Suprapubic skin (tissue), 4 donors: Measurements from ENCODE around the gene POU6F1. TPM values are rescaled to one million over a fixed set of nuclear protein-coding genes. Genes with fewer than 3 reads are reported as not detected.

ENCODE experiments used
- DNase-seq, 2 donors: peaks; one replicate each; pipeline ENCODE4 v3.0.0-alpha.2; 2019; ENCODE audit warnings: low spot score in 2 of 2
- H3K27ac ChIP-seq: fragments of 200-600 bp; sonication (generic); one replicate; pipeline ENCODE4 v1.5.1; 2019
- H3K27me3 ChIP-seq: fragments of 200-600 bp; sonication (generic); one replicate; pipeline ENCODE4 v1.5.1; 2019
- H3K36me3 ChIP-seq: fragments of 200-600 bp; sonication (generic); one replicate; pipeline ENCODE4 v1.5.1; 2019
- H3K4me1 ChIP-seq: fragments of 200-600 bp; sonication (generic); one replicate; pipeline ENCODE4 v1.5.1; 2019
- H3K4me3 ChIP-seq: fragments of 200-600 bp; sonication (generic); one replicate; pipeline ENCODE4 v1.5.1; 2019; ENCODE audit warnings: mild to moderate bottlenecking
- H3K9me3 ChIP-seq: fragments of 200-600 bp; sonication (generic); one replicate; pipeline ENCODE4 v1.5.1; 2019
- EP300 ChIP-seq: sonication (generic); formaldehyde crosslinking; IDR thresholded peaks from one replicate; pipeline ENCODE4 v1.6.1; 2017; ENCODE audit warnings: antibody characterized with exemption
- POLR2A ChIP-seq, 2 donors: fragments of 450-650 bp; IDR thresholded peaks; one replicate each; pipeline ENCODE4 v1.6.1; 2017; ENCODE audit warnings: antibody characterized with exemption in 2 of 2, mild to moderate bottlenecking in 2 of 2, moderate library complexity in 2 of 2
- POLR2AphosphoS5 ChIP-seq, 3 donors: sonication (generic); formaldehyde crosslinking; IDR thresholded peaks; one replicate each; pipeline ENCODE4 v1.6.1; 2017; ENCODE audit warnings: antibody characterized with exemption in 3 of 3
- WGBS: methylation state at CpG from one replicate; pipeline ENCODE4 v1.1.5; 2018; 5-methylcytosine and 5-hydroxymethylcytosine counted together
- total RNA-seq, 4 donors: library from RNA; depleted of rRNA; stranded (reverse); fragments of >200 nt; gene quantifications; one replicate each; pipeline ENCODE4 v1.1.0, GENCODE V29; 2016
- TF ChIP-seq, protein P1 (sequence below), 2 donors: fragments of 200-600 bp in 1 of 2; fragments of 450-650 bp in 1 of 2; sonication (generic) in 1 of 2; IDR thresholded peaks; one replicate each; pipeline ENCODE4 v1.5.1; 2016 to 2019; ENCODE audit warnings: antibody characterized with exemption in 2 of 2, mild to moderate bottlenecking in 1 of 2, moderate library complexity in 1 of 2

Gene POU6F1
- total RNA-seq, 4 donors from 2014 or later = 9.4 to 36.5 (median 13.6) TPM

DNA sequence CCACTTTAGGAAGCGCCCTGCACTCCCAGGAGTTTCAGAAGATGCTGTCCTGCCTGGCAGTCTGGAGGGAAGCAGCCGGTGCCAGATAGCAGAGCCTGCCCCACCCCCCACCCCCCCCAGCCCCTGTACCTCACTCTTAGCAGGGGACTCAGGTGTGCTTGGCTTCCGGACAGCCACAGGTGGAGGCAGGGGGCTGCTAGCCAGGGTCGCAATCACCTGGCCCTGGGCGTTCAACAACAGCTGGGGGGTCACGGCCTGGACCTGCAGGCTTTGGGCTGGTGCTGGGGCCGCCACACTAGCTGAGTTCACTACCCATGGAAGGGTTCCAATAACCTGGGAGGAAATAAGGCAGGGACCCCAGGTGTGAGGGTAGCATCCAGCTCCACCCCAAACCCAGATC lies 22.0 kb downstream of the POU6F1 start:
- TF ChIP-seq, protein P1, sequence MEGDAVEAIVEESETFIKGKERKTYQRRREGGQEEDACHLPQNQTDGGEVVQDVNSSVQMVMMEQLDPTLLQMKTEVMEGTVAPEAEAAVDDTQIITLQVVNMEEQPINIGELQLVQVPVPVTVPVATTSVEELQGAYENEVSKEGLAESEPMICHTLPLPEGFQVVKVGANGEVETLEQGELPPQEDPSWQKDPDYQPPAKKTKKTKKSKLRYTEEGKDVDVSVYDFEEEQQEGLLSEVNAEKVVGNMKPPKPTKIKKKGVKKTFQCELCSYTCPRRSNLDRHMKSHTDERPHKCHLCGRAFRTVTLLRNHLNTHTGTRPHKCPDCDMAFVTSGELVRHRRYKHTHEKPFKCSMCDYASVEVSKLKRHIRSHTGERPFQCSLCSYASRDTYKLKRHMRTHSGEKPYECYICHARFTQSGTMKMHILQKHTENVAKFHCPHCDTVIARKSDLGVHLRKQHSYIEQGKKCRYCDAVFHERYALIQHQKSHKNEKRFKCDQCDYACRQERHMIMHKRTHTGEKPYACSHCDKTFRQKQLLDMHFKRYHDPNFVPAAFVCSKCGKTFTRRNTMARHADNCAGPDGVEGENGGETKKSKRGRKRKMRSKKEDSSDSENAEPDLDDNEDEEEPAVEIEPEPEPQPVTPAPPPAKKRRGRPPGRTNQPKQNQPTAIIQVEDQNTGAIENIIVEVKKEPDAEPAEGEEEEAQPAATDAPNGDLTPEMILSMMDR (IDR thresholded peaks at IDR 0.05) = no peak
- TF ChIP-seq EP300 (no peak), POLR2AphosphoS5 (IDR thresholded peaks at IDR 0.05) (no peak), POLR2A (IDR thresholded peaks at IDR 0.05) (no peak)
- H3K4me3 ChIP-seq = no peak overlapping the region
- WGBS = 94% methylated on average over 2 of the region's 7 CpGs

DNA sequence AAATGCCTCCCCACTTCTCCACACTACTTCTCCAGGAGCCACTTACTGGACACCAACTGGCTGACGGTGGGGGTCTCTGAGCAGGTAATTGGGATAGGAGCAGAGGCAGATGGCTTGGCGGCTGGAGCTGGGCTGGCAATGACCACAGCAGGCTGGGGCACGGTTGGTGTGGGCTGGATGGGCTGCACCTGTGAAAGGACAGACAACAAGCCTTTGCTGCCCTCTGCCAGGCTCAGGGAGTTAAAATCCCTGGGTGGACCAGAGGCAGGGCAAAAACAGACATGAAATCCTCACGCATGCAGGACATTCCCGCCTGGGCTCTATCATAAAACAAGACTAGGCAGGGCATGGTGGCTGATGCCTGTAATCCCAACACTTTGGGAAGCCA lies 25.6 kb downstream of the POU6F1 start:
- WGBS = 96% methylated on average over 5 of the region's 5 CpGs
- H3K27me3 ChIP-seq = no peaks in the 10 kb centered on the region
- DNase-seq = no peak

More for the DNA sequence above, 22.0 kb downstream of the POU6F1 start:
- H3K36me3 ChIP-seq = peaks cover 40% of the 10 kb centered on the region
- DNase-seq = no peak
- H3K27ac ChIP-seq = no peak overlapping the region
- H3K27me3 ChIP-seq = no peaks in the 10 kb centered on the region
- no peaks in the 10 kb centered on the region for H3K4me1 ChIP-seq
- no peaks in the 10 kb centered on the region for H3K9me3 ChIP-seq

DNA sequence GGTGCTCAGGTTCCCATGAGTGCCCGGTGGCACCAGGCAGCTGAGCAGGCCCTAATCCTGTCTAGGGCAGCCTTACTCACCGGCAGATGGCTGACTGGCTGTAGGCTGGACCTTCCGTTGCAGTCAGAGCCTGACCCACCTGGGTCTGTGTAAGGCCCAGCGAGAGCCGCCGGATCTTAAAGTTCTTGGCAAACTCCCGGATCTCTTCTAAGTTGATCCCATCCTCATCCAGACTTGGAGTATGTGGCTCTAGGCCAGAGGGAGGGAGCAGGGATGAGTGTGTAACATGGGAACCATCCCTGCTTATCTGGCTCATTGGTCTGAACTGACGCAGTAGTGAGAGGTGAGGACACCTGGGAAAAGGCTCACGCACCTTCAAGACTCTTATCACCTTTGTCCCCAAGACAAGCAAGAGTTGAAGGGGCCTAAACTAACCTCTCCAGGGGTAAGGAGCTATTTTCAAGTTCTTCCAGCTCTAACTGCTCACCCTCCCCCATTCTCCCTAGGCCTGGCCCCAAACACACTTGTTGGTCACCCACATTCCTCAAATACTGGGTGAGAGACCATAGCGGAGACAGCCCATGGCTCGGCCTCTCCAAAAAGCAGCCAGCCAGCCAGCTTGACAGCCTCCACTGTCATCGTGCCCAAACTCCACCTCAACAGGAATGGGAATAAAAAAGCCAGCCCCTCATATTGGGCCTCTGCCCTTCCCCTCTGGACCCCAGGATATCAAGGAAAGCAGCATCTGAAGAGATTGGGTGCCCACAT lies 26.2 kb downstream of the POU6F1 start:
- TF ChIP-seq POLR2A (IDR thresholded peaks at IDR 0.05) (no peak), POLR2AphosphoS5 (IDR thresholded peaks at IDR 0.05) (no peak), EP300 (no peak)
- TF ChIP-seq, protein P1 (IDR thresholded peaks at IDR 0.05) = no peak
- H3K27me3 ChIP-seq = no peaks in the 10 kb centered on the region
- H3K4me3 ChIP-seq = no peak overlapping the region
- no peak for DNase-seq
- 90% methylated on average over 8 of the region's 12 CpGs for WGBS
- H3K9me3 ChIP-seq = no peaks in the 10 kb centered on the region
- no peaks in the 10 kb centered on the region for H3K4me1 ChIP-seq
- no peak overlapping the region for H3K27ac ChIP-seq
- H3K36me3 ChIP-seq = peaks cover 33% of the 10 kb centered on the region

More for the DNA sequence above, 25.6 kb downstream of the POU6F1 start:
- H3K36me3 ChIP-seq = peaks cover 34% of the 10 kb centered on the region
- no peaks in the 10 kb centered on the region for H3K9me3 ChIP-seq
- no peak for TF ChIP-seq EP300
- TF ChIP-seq, protein P1 (IDR thresholded peaks at IDR 0.05) = no peak
- no peak for TF ChIP-seq POLR2A (IDR thresholded peaks at IDR 0.05)
- no peaks in the 10 kb centered on the region for H3K4me1 ChIP-seq
- no peak overlapping the region for H3K27ac ChIP-seq
- no peak overlapping the region for H3K4me3 ChIP-seq

DNA sequence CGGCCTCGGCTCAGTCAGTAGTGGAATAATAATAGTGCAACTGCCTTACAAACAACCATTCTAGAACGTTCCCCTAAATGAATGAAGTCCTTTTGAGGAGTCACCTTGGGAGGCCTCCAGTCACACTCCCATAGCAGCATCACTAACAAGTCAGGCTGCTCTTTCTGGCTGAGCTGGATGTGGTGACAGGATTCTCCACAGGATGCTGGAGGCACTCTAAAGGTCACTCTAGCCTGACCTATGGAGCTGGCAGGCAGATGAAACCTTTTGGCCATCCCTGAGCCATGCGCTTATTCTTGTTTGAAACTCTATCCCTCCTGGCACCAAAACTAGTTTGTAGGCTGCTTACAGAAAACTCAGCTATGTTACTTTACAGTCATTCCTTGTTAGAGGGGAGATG lies 27.0 kb downstream of the POU6F1 start:
- Histone ChIP-seq H3K36me3 (peaks cover 33% of the 10 kb centered on the region), H3K4me3 (no peak overlapping the region), H3K27me3 (no peaks in the 10 kb centered on the region), H3K9me3 (no peaks in the 10 kb centered on the region), H3K4me1 (no peaks in the 10 kb centered on the region), H3K27ac (no peak overlapping the region)
- TF ChIP-seq, protein P1 (IDR thresholded peaks at IDR 0.05) = no peak
- TF ChIP-seq EP300 (no peak), POLR2A (IDR thresholded peaks at IDR 0.05) (no peak), POLR2AphosphoS5 (IDR thresholded peaks at IDR 0.05) (no peak)
- DNase-seq = no peak
- 89% methylated on average over 4 of the region's 4 CpGs for WGBS

DNA sequence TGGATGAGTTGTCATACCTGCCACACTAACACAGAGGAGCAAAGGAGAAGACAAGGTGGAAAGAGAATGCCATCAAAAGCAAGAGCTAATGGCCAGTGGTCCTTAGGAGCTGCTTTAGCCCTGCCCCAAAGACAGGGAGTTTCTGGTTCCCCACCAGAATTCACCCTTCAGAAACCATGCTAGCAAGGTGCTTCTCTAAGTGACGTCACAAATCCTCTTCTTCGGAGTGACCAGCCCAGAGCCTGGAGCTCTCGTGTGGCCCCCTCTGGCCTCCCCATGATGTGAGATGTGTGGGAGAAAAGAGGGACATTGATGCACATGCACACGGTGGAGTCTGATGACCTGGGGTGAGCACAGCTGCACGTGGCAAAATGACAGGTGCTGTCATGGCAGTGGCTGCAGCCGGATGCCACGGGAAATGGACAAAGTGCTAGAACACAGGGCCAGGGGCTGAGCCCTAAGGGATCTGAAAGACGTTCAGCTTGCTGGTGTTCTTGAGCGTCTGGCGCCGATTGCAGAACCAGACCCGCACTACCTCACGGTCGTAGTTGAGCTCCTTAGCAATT lies 28.0 kb downstream of the POU6F1 start:
- H3K36me3 ChIP-seq = peaks cover 33% of the 10 kb centered on the region
- H3K27ac ChIP-seq = no peak overlapping the region
- TF ChIP-seq POLR2A (IDR thresholded peaks at IDR 0.05) = no peak
- TF ChIP-seq POLR2AphosphoS5 (IDR thresholded peaks at IDR 0.05) = no peak
- TF ChIP-seq EP300 = no peak
- TF ChIP-seq, protein P1 (IDR thresholded peaks at IDR 0.05) = no peak
- H3K27me3 ChIP-seq = no peaks in the 10 kb centered on the region
- no peak for DNase-seq
- no peak overlapping the region for H3K4me3 ChIP-seq
- WGBS = 92% methylated on average over 10 of the region's 14 CpGs
- H3K4me1 ChIP-seq = no peaks in the 10 kb centered on the region
- no peaks in the 10 kb centered on the region for H3K9me3 ChIP-seq
